ENCODE results near the gene DUS2.
"Not testable (repeated sequence)": the region's sequence is repeated elsewhere in the genome, so short reads cannot be mapped to it uniquely, and the experiment has no call there.

The DUS2 gene

DNA sequence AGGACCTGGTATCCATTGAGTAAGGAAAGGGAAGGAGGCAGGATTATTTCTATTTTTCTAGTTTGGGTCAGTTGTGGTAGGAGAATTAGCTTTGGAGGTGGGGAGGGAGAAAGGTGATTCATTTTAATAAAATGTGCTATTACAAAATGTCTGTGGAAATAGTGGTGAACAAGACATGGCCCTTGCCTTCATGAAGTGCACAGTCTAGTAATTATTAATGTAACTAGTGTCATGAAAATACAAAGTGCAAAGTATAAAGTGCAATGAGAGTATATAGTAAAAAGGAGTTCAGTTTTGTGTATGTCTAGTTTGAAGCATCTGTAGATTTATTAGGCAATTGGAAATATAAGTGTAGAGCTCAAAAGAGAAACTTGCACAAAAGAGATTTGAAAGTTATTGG lies 74.0 kb downstream of the DUS2 start:
- no peak for TF ChIP-seq JUND (IDR thresholded peaks at IDR 0.05; ENCODE audit: low read depth)
- in situ Hi-C loops (cut with HindIII; ENCODE audit: low pct_unique_long_range_greater_than_20kb, low sequenced_read_pairs): no loop called here
- no peak for DNase-seq (ENCODE audit: low read depth in 1 of 2, low spot score in 1 of 2)

DNA sequence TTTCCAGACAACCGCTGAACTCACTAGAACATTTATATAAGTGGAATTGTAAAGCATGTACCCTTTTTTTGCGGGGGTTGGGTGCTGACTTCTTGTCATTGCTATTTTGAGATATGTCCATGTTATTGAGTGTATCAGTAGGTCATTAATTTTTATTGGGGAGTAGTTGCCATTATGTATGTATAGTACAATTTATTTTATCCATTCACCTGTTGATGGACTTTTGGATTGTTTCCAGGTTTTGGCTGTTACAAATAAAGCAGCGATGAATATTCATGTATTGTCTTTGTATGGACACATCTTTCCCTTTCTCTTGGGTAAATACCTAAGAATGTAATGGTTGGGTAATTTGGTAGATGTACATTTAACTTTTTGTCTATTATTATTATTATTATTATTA lies 74.8 kb downstream of the DUS2 start:
- in situ Hi-C loops (cut with HindIII; ENCODE audit: low pct_unique_long_range_greater_than_20kb, low sequenced_read_pairs): no loop called here
- no peak for DNase-seq (ENCODE audit: low read depth in 1 of 2, low spot score in 1 of 2)
- no peak for TF ChIP-seq JUND (IDR thresholded peaks at IDR 0.05; ENCODE audit: low read depth)

DNA sequence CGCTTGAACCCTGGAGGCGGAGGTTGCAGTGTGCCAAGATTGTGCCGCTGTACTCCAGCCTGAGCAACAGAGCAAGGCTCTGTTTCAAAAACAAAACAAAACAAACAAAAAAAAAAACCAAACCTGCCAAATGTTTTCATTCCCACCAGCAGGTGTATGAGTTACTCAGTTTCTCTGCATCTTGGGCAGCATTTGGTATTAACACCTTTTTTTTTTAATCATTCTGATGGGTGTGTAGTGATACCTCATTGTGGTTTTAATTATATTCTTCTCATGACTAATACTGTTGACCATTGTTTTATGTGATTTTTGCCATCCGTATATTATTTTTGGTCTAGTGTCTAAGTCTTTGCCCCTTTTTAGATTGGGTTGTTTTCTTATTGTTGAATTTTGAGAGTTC lies 77.4 kb downstream of the DUS2 start:
- in situ Hi-C loops (cut with HindIII; ENCODE audit: low pct_unique_long_range_greater_than_20kb, low sequenced_read_pairs): no loop called here
- no peak for DNase-seq (ENCODE audit: low read depth in 1 of 2, low spot score in 1 of 2)
- TF ChIP-seq JUND (IDR thresholded peaks at IDR 0.05; ENCODE audit: low read depth): no peak

DNA sequence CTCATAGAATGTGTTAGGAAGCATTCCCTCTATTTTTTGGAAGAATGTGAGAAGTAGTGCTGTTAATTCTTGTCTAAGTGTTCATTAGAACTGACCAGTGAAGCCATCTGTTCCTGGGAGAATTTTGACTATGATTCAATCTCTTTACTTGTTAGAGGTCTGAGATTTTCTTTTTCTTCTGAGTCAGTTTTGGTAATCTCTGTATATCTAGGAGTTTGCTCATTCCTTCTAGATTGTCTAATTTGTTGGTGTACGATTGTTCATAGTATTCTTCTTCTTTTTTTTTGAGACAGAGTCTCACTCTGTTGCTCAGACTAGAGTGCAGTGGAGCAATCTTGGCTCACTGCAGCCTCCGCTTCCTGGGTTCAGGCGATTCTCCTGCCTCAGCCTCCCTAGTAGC lies 82.5 kb downstream of the DUS2 start:
- no peak for DNase-seq (ENCODE audit: low read depth in 1 of 2, low spot score in 1 of 2)
- TF ChIP-seq JUND (IDR thresholded peaks at IDR 0.05; ENCODE audit: low read depth): no peak
- in situ Hi-C loops (cut with HindIII; ENCODE audit: low pct_unique_long_range_greater_than_20kb, low sequenced_read_pairs): no loop called here

DNA sequence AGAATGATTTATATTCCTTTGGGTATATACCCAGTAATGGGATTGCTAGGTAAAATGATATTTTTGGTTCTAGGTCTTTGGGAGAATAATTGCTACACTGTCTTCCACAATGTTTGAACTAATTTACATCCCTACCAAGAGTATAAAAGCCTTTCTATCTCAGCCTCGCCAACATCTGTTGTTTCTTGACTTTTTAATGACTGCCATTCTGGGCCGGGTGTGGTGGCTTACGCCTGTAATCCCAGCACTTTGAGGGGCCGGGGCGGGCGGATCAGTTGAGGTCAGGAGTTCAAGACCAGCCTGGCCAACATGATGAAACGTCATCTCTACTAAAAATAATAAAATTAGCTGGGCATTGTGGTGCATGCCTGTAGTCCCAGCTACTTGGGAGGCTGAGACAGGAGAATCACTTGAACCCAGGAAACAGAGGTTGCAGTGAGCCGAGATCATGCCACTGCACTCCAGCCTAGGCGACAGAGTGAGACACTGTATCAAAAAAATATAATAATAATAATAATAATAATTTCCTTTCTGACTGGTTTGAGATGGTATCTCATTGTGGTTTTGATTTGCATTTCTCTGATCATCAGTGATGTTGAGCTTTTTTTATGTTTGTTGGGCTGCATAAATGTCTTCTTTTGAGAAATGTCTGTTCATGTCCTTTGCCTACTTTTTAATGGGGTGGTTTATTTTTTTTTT lies 84.3 kb downstream of the DUS2 start:
- DNase-seq (ENCODE audit: low read depth in 1 of 2, low spot score in 1 of 2); in situ Hi-C loops (cut with HindIII; ENCODE audit: low pct_unique_long_range_greater_than_20kb, low sequenced_read_pairs): not testable (repeated sequence)

DNA sequence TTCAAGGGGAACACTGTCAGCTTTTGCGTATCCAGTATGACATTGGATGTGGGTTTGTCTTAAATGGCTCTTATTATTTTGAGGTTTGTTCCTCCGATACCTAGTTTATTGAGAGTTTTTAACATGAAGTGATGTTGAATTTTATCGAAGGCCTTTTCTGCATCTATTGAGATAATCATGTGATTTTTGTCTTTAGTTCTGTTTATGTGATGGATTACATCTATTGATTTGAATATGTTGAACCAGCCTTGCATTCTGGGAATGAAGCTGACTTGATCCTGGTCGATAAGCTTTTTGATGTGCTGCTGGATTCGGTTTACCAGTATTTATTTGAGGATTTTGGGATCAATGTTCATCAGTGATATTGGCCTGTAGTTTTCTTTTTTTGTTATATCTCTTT lies 86.1 kb downstream of the DUS2 start:
- DNase-seq (ENCODE audit: low read depth in 1 of 2, low spot score in 1 of 2); in situ Hi-C loops (cut with HindIII; ENCODE audit: low pct_unique_long_range_greater_than_20kb, low sequenced_read_pairs): not testable (repeated sequence)

DNA sequence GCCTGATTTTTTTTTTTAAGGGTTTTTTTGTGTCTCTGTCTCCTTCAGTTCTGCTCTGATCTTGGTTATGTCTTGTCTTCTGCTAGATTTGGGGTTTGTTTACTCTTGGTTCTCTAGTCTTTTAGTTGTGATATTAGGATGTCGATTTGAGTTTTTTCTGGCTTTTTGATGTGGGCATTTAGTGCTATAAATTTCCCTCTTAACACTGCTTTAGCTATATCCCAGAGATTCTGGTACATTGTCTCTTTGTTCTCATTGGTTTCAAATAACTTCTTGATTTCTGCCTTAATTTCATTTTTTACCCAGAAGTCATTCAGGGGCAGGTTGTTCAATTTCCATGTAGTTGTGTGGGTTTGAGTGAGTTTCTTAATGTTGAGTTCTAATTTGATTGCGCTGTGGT lies 87.5 kb downstream of the DUS2 start:
- DNase-seq (ENCODE audit: low read depth in 1 of 2, low spot score in 1 of 2); in situ Hi-C loops (cut with HindIII; ENCODE audit: low pct_unique_long_range_greater_than_20kb, low sequenced_read_pairs): not testable (repeated sequence)

DNA sequence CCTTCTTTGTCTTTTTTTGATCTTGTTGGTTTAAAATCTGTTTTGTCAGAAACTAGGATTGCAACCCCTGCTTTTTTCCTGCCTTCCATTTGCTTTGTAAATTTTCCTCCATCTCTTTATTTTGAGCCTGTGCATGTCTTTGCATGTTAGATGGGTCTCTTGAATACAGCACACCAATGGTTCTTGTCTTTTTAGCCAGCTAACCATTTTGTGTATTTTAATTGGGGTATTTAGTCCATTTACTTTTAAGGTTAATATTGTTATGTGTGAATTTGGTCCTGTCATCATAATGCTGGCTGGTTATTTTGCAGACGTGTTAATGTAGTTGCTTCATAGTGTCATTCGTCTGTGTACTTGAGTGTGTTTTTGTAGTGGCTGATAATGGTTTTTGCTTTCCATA lies 88.3 kb downstream of the DUS2 start:
- in situ Hi-C loops (cut with HindIII; ENCODE audit: low pct_unique_long_range_greater_than_20kb, low sequenced_read_pairs): no loop called here
- no peak for TF ChIP-seq JUND (IDR thresholded peaks at IDR 0.05; ENCODE audit: low read depth)
- DNase-seq (ENCODE audit: low read depth in 1 of 2, low spot score in 1 of 2): no peak

DNA sequence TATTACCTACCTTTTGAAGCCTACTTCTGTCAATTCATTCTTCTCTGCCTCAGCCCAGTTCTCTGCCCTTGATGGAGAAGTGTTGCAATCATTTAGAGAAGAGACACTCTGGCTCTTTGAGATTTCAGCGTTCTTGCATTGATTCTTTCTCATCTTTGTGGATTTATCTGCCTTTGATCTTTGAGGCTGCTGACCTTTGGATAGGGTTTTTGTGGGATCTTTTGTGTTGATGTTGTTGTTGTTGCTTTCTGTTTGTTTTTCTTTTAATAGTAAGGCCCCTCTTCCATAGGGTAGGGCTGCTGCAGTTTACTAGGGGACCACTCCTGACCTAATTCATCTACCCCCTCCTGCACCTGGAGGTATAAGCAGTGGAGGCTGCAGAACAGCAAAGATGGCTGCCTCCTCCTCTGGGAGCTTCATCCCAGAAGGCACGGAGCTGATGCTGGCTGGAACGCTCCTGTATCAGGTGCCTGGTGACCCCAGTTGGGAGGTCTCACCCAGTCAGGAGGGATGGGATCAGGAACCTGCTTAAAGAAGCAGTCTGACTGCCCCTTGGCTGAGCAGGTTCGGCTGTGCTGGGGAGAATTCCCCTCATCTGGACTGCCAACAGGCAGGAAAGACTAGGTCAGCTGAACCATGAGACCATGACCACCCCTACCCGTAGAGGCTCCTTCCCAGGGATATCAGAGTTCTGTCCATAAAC lies 90.1 kb downstream of the DUS2 start:
- DNase-seq (ENCODE audit: low read depth in 1 of 2, low spot score in 1 of 2): no peak
- TF ChIP-seq JUND (IDR thresholded peaks at IDR 0.05; ENCODE audit: low read depth): no peak
- in situ Hi-C loops (cut with HindIII; ENCODE audit: low pct_unique_long_range_greater_than_20kb, low sequenced_read_pairs): no loop called here

DNA sequence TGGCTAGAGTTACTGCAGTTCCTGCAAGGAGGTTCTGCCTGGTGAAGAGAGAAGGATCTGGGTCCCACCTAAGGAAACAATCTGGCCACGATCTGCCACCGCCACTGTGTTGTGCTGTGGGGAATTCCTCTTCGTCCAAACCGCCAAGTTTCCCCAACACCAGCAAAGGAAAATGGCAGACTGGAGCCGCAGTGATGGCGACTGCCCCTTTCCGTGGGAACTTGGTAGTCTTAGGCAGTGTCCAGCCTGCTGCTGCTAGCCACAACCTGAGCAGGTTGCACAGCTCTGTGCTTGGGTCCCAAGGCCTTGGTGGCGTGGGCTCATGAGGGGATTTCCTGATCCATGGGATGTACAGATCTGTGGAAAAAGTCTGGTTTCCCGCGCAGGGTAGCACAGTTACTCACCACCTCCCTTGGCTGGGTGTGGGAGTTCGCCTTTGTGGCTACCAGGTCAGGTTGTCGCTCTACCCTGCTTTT lies 90.7 kb downstream of the DUS2 start:
- in situ Hi-C loops (cut with HindIII; ENCODE audit: low pct_unique_long_range_greater_than_20kb, low sequenced_read_pairs): no loop called here
- no peak for DNase-seq (ENCODE audit: low read depth in 1 of 2, low spot score in 1 of 2)
- no peak for TF ChIP-seq JUND (IDR thresholded peaks at IDR 0.05; ENCODE audit: low read depth)

DNA sequence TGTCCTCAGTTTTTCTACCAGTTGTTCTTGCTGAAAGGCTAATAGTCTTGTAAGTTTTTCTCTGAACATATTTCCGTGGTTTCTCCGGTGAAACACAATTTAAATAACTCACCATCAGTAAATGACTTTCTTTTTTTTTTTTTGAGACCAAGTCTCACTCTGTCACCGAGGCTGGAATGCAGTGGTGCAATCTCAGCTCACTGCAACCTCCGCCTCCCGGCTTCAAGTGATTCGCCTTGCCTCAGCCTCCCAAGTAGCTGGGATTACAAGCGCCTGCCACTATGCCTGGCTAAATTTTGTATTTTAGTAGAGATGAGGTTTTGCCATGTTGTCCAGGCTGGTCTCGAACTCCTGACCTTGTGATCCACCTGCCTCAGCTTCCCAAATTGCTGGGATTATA lies 91.9 kb downstream of the DUS2 start:
- in situ Hi-C loops (cut with HindIII; ENCODE audit: low pct_unique_long_range_greater_than_20kb, low sequenced_read_pairs); DNase-seq (ENCODE audit: low read depth in 1 of 2, low spot score in 1 of 2): not testable (repeated sequence)

DNA sequence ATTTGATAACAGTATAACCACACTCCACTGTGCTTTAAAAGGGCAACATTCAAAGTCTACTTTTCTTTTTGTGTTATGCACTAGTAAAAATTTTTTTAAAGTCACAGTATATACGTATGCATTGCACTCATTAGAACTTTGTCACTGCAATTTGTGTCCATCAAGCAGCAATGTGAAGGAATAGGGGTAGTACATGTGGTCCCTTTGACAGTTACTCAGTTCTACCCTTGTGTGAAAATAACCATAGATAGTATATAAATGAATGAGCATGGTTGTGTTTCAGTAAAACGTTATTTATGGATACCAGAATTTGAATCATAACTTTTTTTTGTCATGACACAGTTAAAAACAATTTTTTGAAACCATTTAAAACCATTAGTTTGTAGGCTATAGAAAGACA lies 92.8 kb downstream of the DUS2 start:
- no peak for DNase-seq (ENCODE audit: low read depth in 1 of 2, low spot score in 1 of 2)
- in situ Hi-C loops (cut with HindIII; ENCODE audit: low pct_unique_long_range_greater_than_20kb, low sequenced_read_pairs): no loop called here
- no peak for TF ChIP-seq JUND (IDR thresholded peaks at IDR 0.05; ENCODE audit: low read depth)

DNA sequence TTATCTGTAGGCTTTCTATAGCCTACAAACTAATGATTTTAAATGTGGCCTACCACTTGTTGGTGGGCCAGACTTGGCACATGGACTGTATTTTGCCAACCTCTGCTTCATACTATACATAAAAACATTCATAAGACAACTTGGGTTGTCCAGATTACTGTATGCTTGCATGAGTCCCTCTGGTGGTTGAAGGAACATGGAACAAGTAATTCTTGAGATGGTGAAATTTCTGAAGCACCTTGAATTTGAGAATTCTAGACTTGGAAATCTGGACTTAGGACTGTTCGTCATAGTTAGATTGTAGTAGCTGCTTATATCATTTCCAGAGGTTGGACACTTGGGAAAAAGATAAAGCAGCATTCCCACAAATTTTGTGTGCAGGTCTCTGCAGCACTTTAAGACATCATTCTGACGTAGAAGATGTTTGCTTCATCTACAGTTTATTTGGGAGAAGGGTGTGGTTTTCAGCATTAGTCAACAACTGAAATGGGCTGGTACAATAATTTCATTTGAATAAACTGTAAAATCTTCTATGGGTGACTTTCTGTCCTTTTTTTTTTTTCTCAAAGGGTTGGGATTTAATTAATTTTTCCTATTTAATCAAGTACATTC lies 93.3 kb downstream of the DUS2 start:
- in situ Hi-C loops (cut with HindIII; ENCODE audit: low pct_unique_long_range_greater_than_20kb, low sequenced_read_pairs): no loop called here
- peak; percentile 51 to 58 for DNase-seq (ENCODE audit: low read depth in 1 of 2, low spot score in 1 of 2)
- no peak for TF ChIP-seq JUND (IDR thresholded peaks at IDR 0.05; ENCODE audit: low read depth)

Data from T47D (cell line).